GM12865 (cell line): Measurements from ENCODE around the gene HTR1D.

ENCODE experiments used
- DNase-seq: peaks from one replicate; pipeline ENCODE4 v3.0.0; 2010; ENCODE audit warnings: low read depth
- H3K4me3 ChIP-seq: 2 replicates; pipeline ENCODE4 v1.5.1; 2011; ENCODE audit warnings: mild to moderate bottlenecking, low read depth, low read length, control low read depth
- CTCF ChIP-seq: IDR thresholded peaks from 2 replicates; pipeline ENCODE4 v1.5.1; 2011; ENCODE audit warnings: low read length, control low read depth, low read depth, inconsistent platforms; ENCODE audit not compliant: insufficient read depth; ENCODE audit errors: missing control alignments

HTR1D gene

DNA sequence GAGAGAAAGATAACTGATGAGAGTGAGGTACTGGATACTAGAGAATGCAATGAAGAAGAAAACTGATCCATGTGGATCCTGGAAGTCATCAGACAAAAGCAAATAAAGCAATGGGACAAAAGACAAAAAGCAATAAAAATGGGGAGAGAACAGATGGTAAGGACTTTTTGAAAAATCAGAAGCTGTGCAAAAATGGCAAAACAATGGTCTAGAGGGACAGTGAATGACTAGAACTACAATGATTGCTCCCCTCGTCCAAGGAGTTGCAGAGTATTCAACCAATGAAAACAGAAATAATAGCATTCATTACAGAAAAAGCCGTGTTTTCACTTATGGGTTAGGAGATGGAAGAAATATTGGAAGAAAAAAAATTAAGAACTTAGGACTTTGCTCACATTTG is 67.2 kb downstream of the HTR1D start:
- H3K4me3 ChIP-seq: no peak overlapping the region
- no peak for DNase-seq
- TF ChIP-seq CTCF: no peak

GRCh38 chr1:23149114-23149513 is 68.2 kb downstream of the HTR1D start:
- no peak for TF ChIP-seq CTCF
- peak; percentile 10 for DNase-seq

GRCh38 chr1:23148084-23148483 is 69.2 kb downstream of the HTR1D start:
- no peak overlapping the region for H3K4me3 ChIP-seq
- TF ChIP-seq CTCF: no peak
- DNase-seq: no peak

More at GRCh38 chr1:23149114-23149513, 68.2 kb downstream of the HTR1D start:
- H3K4me3 ChIP-seq: no peak overlapping the region
